ENCODE measurements around the gene PLCB1. TPM values are rescaled to one million over a fixed set of nuclear protein-coding genes. Genes with fewer than 3 reads are reported as not detected.

Gene PLCB1
- total and polyA plus RNA-seq, 2 donors (not counting 3 experiments of a cell fraction or from before 2014, with no cell fraction given) = 10.2 to 53.4 TPM

GRCh38 chr20:8398263-8399051 lies 266.4 kb downstream of the PLCB1 start:
- Histone ChIP-seq H2AFZ (ENCODE audit: low read depth, low read length) (no peak overlapping the region), H3K4me1 (ENCODE audit: control insufficient read depth, extremely low read depth, insufficient read depth, low read length) (peaks cover 3% of the 10 kb centered on the region), H3K36me3 (ENCODE audit: control insufficient read depth in 2 of 2, extremely low read depth in 1 of 2, insufficient read depth in 2 of 2, low read length in 2 of 2) (no peaks in the 10 kb centered on the region), H3K4me3 (replicated peaks in 1 of 3; ENCODE audit: insufficient read depth in 1 of 3, low read depth in 1 of 3, low read length in 3 of 3) (no peak overlapping the region), H3K4me2 (ENCODE audit: insufficient read depth, low read length) (no peak overlapping the region), H3K27ac (ENCODE audit: insufficient read depth, low read depth, low read length) (no peak overlapping the region), H3K79me2 (ENCODE audit: control insufficient read depth, insufficient read depth, low read length) (no peaks in the 10 kb centered on the region), H3K9me1 (replicated peaks; ENCODE audit: control insufficient read depth, extremely low read depth, insufficient read depth, low read length) (no peaks in the 10 kb centered on the region), H3K9me3 (replicated peaks; ENCODE audit: control insufficient read depth, insufficient read depth, low read length) (no peaks in the 10 kb centered on the region), H3K9ac (replicated peaks; ENCODE audit: extremely low read depth, insufficient read depth, low read length) (no peak overlapping the region), H3K27me3 (ENCODE audit: control insufficient read depth in 2 of 2, insufficient read depth in 2 of 2, low read length in 2 of 2) (no peaks in the 10 kb centered on the region), H4K20me1 (replicated peaks; ENCODE audit: control insufficient read depth, extremely low read depth, insufficient read depth, low read length) (no peaks in the 10 kb centered on the region)
- intact Hi-C loops (cut with micrococcal nuclease) = no loop called here
- TF ChIP-seq JUN (IDR thresholded peaks at IDR 0.05; ENCODE audit: borderline replicate concordance, insufficient read depth, insufficient read length, low read depth) (no peak), POLR2A (IDR thresholded peaks at IDR 0.05; ENCODE audit: low read depth, low read length) (no peak), FOS (IDR thresholded peaks at IDR 0.05; ENCODE audit: borderline replicate concordance, insufficient read depth, low read length) (no peak), EZH2 (IDR thresholded peaks at IDR 0.05; ENCODE audit: borderline replicate concordance, low read depth, low read length, severe bottlenecking) (no peak), MAX (IDR thresholded peaks at IDR 0.05; ENCODE audit: insufficient read depth, insufficient read length) (no peak), POLR2AphosphoS5 (IDR thresholded peaks at IDR 0.05; ENCODE audit: insufficient read depth, low read depth, low read length) (no peak), CTCF (IDR thresholded peaks at IDR 0.05; ENCODE audit: extremely low read depth in 1 of 2, insufficient read depth in 1 of 2, low read depth in 1 of 2, low read length in 2 of 2) (no peak), MYC (IDR thresholded peaks at IDR 0.05; ENCODE audit: low read depth, low read length) (no peak), GATA2 (IDR thresholded peaks at IDR 0.05; ENCODE audit: insufficient read depth, insufficient read length, low read depth, low read length) (no peak)
- no TSS peak for BruUV-seq (replicated peaks)
- FAIRE-seq = no peak
- ChIA-PET POLR2A (no interaction called here), CTCF (interaction anchor here (0.7 to 2.8 kb wide), 8 partner anchors 10 to 355 kb away, joined by 4 to 16 read pairs (median 6); no protein-coding TSS in a partner anchor)
- dilution Hi-C loops (cut with MboI; ENCODE audit: extremely low pct_ligation_motif_present, low sequenced_read_pairs) = no loop called here
- no peak for DNase-seq (ENCODE audit: low read depth, low spot score)
